SKM-1 (cell line): ENCODE results near the gene SLC38A8.

ENCODE experiments used
- DNase-seq: peaks from one replicate; lab custom pipeline; 2025; ENCODE audit not compliant: unreplicated experiment; lab: John Stamatoyannopoulos, UW

Gene SLC38A8

GRCh38 chr16:84033251-84034195 is 9.1 kb downstream of the SLC38A8 start:
- DNase-seq = no peak

- DNase-seq = no peak
Observed at GRCh38 chr16:84032458-84033178, 10.0 kb downstream of the SLC38A8 start.

- no peak for DNase-seq
Observed at GRCh38 chr16:84031556-84031955, 11.0 kb downstream of the SLC38A8 start.

- no peak for DNase-seq
Observed at GRCh38 chr16:84029297-84030047, 13.1 kb downstream of the SLC38A8 start.

GRCh38 chr16:84027625-84028024 is 15.0 kb downstream of the SLC38A8 start:
- no peak for DNase-seq

GRCh38 chr16:84026606-84027005 is 16.0 kb downstream of the SLC38A8 start:
- no peak for DNase-seq

GRCh38 chr16:84024854-84025253 is 17.7 kb downstream of the SLC38A8 start:
- no peak for DNase-seq

- no peak for DNase-seq
Observed at GRCh38 chr16:84022644-84023043, 20.0 kb downstream of the SLC38A8 start.

GRCh38 chr16:84021488-84021887 is 21.1 kb downstream of the SLC38A8 start:
- no peak for DNase-seq

GRCh38 chr16:84020353-84020752 is 22.2 kb downstream of the SLC38A8 start:
- no peak for DNase-seq

- DNase-seq = no peak
Observed at GRCh38 chr16:84018710-84019109, 23.9 kb downstream of the SLC38A8 start.

- no peak for DNase-seq
Observed at GRCh38 chr16:84016477-84016876, 26.1 kb downstream of the SLC38A8 start.

- DNase-seq = no peak
Observed at GRCh38 chr16:84015399-84015798, 27.2 kb downstream of the SLC38A8 start.

- DNase-seq = no peak
Observed at GRCh38 chr16:84014570-84015327, 27.8 kb downstream of the SLC38A8 start.

GRCh38 chr16:84013787-84014569 is 28.6 kb downstream of the SLC38A8 start:
- peak; percentile 91 for DNase-seq

- DNase-seq = no peak
Observed at GRCh38 chr16:84009282-84009681, 33.3 kb downstream of the SLC38A8 start.

- DNase-seq = no peak
Observed at GRCh38 chr16:84007965-84008364, 34.6 kb downstream of the SLC38A8 start.

GRCh38 chr16:84007520-84007919 is 35.1 kb downstream of the SLC38A8 start:
- no peak for DNase-seq

GRCh38 chr16:84005391-84005790 is 37.2 kb downstream of the SLC38A8 start:
- no peak for DNase-seq

- no peak for DNase-seq
Observed at GRCh38 chr16:84004442-84004841, 38.2 kb downstream of the SLC38A8 start.
